Measurements from ENCODE around the gene CCDC88C. TPM values are rescaled to one million over a fixed set of nuclear protein-coding genes. Genes with fewer than 3 reads are reported as not detected.

The CCDC88C gene
- total and polyA plus RNA-seq, 3 donors from 2014 or later = 36.5 to 51.3 (median 47.4) TPM

DNA sequence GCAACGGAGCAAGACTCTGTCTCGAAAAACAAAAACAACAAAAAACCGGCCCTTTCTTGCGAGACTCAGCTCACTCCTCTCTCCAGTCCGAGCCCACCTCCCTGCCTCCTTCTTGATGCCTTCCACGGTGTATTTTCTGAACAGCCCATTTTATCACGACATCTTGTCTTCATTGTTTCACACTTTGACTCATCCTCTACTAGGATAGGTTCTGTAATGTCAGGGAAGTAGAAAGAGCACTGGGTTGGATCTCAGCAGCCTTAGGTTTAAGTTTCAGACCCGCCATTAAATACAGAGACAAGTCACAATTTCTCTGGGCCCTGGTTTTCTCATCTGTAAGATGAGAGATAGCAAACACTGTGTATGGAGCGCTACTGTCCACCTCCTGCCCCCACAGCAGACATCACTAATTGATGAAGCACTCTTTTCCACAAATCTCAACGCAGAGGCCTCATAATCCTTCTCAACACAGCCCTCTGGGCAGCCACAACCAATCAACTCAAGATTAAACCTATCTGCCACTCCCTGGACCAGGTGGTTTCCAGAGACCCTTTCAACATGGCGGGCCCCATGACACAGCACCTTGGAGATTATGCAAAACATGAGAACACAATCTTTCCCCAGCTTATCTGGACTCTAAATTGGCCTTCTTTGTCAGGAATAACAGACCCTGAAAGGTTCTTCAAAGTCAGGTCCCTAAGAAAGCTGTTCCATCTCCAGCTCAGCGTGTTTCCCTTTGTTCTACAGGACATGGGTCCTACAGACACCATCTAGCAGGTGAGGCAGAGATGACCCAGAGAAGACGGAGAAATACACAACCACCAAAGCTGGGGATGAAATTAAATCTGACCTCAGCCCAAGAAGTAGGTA, 35.6 kb downstream of the CCDC88C start:
- Histone ChIP-seq H3K4me1 (peaks cover 5% of the 10 kb centered on the region), H3K27ac (no peak overlapping the region), H3K27me3 (no peaks in the 10 kb centered on the region), H3K9me3 (no peaks in the 10 kb centered on the region), H3K36me3 (ENCODE audit: low read depth, missing control alignments) (no peaks in the 10 kb centered on the region), H3K4me3 (no peak overlapping the region)
- WGBS, 2 donors = 94 to 95% methylated on average over 13 of the region's 13 CpGs
- DNase-seq = no peak
- TF ChIP-seq POLR2A (IDR thresholded peaks at IDR 0.05) = no peak
- intact Hi-C loops (cut with DNase I; ENCODE audit: low total_unique reads) = no loop called here

DNA sequence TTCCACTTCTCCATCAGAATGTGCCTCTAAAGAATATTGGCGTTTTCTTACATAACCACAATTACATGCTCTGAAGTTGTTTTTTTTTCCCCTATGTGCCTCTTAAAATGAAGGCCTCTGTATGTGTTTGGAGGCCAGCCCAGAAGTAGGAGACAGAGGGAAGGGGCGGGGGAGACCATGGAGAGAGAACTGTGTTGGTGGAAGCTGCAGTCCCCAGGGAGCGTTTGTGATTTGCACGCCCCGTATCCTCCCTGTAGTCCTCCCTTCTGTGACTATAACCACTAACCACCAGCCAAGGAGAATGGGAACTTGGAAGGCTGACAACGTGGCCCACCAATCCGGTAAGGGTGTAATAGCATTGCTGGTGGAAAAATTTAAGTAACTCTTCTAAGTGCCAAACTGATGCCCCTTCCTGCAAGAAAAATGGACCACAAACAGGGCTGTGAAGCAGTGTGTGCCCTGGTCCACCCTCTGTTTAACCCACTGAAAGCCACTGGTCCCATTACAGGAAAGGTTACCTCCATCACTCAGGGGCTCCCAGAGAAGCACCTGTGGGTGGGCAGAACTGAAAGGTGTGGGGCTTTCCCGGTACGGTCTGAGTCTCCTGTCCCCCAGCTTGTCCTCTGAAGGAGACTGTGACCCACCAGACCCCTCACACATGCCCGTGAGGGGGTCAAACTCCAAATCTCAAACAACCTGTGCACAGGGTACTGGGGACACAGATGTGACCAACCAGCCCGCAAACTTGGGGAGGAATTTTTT, 36.8 kb downstream of the CCDC88C start:
- Histone ChIP-seq H3K36me3 (ENCODE audit: low read depth, missing control alignments) (no peaks in the 10 kb centered on the region), H3K4me1 (peaks cover 5% of the 10 kb centered on the region), H3K27ac (no peak overlapping the region), H3K27me3 (no peaks in the 10 kb centered on the region), H3K9me3 (no peaks in the 10 kb centered on the region), H3K4me3 (no peak overlapping the region)
- TF ChIP-seq, protein P1, sequence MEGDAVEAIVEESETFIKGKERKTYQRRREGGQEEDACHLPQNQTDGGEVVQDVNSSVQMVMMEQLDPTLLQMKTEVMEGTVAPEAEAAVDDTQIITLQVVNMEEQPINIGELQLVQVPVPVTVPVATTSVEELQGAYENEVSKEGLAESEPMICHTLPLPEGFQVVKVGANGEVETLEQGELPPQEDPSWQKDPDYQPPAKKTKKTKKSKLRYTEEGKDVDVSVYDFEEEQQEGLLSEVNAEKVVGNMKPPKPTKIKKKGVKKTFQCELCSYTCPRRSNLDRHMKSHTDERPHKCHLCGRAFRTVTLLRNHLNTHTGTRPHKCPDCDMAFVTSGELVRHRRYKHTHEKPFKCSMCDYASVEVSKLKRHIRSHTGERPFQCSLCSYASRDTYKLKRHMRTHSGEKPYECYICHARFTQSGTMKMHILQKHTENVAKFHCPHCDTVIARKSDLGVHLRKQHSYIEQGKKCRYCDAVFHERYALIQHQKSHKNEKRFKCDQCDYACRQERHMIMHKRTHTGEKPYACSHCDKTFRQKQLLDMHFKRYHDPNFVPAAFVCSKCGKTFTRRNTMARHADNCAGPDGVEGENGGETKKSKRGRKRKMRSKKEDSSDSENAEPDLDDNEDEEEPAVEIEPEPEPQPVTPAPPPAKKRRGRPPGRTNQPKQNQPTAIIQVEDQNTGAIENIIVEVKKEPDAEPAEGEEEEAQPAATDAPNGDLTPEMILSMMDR (IDR thresholded peaks at IDR 0.05) = no peak
- intact Hi-C loops (cut with DNase I; ENCODE audit: low total_unique reads) = no loop called here
- WGBS, 2 donors = 52 to 59% methylated on average over 11 of the region's 11 CpGs
- no peak for DNase-seq

DNA sequence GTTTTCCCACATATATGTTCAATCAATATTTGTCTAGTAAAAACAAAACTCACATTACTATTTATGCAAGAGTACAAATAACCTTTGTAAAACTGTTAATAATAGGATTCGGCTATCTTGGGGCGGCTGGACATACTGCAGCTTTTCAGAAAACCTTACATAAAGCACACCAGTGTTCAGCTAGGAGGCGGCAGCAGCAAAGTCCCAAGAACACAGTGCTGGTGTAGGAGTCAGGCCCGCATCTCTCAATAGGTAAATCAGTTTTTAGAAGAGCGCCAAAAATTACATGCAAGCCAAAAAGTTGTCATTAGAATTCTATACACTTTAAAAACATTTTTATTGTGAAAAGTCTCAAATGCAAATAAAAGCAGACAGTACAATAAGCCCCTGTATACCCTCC, 37.5 kb downstream of the CCDC88C start:
- peaks cover 5% of the 10 kb centered on the region for H3K4me1 ChIP-seq
- 80 to 91% methylated on average over 5 of the region's 5 CpGs for WGBS, 2 donors
- intact Hi-C loops (cut with DNase I; ENCODE audit: low total_unique reads) = no loop called here
- no peaks in the 10 kb centered on the region for H3K9me3 ChIP-seq
- TF ChIP-seq, protein P1 (IDR thresholded peaks at IDR 0.05) = no peak
- TF ChIP-seq POLR2A (IDR thresholded peaks at IDR 0.05) = no peak
- H3K27me3 ChIP-seq = no peaks in the 10 kb centered on the region
- H3K36me3 ChIP-seq (ENCODE audit: low read depth, missing control alignments) = no peaks in the 10 kb centered on the region
- no peak overlapping the region for H3K27ac ChIP-seq
- H3K4me3 ChIP-seq = no peak overlapping the region
- DNase-seq = no peak

DNA sequence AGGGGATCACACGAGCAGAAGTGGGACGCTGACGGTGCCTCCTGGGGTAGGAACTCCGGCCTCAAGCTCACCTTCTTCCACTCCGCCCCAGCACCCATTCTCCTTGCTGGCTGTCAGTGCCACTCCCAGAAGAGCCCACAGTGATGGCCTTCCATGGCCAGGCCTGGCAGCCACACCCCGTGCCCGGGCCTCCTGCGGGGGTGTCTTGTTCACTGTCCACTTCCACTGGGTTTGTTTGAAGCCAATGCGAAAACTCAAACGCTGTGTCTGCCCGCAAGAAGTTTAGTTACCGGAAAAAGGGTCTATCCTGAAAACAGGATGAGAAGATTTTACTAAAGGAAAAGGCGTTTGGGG, 38.1 kb downstream of the CCDC88C start:
- intact Hi-C loops (cut with DNase I; ENCODE audit: low total_unique reads) = no loop called here
- TF ChIP-seq, protein P1 (IDR thresholded peaks at IDR 0.05) = no peak
- TF ChIP-seq POLR2A (IDR thresholded peaks at IDR 0.05) = no peak
- Histone ChIP-seq H3K27ac (no peak overlapping the region), H3K9me3 (no peaks in the 10 kb centered on the region), H3K4me1 (peaks cover 7% of the 10 kb centered on the region), H3K4me3 (no peak overlapping the region), H3K36me3 (ENCODE audit: low read depth, missing control alignments) (no peaks in the 10 kb centered on the region), H3K27me3 (no peaks in the 10 kb centered on the region)
- 84 to 89% methylated on average over 13 of the region's 13 CpGs for WGBS, 2 donors
- DNase-seq = no peak

DNA sequence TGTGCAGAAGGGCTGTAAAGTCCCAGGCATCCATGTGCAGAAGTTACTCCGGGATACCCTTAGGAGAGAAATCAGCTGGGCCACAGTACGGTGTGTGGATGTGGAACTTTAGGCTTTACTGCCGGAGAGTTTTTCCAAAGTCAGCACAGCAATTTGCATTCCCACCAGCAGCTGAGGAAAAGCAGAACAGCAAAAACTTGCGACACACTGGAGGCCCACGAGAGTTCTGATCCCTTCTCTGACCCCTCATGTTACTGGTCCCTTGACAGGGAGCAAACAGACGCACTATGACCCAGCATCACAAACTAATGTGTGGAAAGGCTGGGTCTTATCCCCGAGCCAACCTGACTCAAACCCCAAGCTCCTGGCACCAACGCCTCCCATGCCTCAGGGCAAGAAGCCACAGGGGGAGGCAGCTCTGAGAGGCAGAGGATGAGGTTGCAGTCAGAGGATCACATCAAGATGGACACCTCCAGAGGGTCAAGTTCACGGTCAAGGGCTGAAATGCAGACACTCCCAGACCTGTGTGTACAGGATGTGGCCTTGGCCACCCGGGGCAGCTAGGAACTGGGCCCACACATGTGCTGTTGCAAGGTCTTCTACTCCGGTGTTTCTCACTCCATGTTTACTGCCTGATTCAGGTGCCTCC, 38.6 kb downstream of the CCDC88C start:
- Histone ChIP-seq H3K27me3 (no peaks in the 10 kb centered on the region), H3K36me3 (ENCODE audit: low read depth, missing control alignments) (no peaks in the 10 kb centered on the region), H3K4me1 (peaks cover 12% of the 10 kb centered on the region), H3K27ac (no peak overlapping the region), H3K4me3 (no peak overlapping the region), H3K9me3 (no peaks in the 10 kb centered on the region)
- TF ChIP-seq POLR2A (IDR thresholded peaks at IDR 0.05) = no peak
- TF ChIP-seq, protein P1 (IDR thresholded peaks at IDR 0.05) = no peak
- intact Hi-C loops (cut with DNase I; ENCODE audit: low total_unique reads) = no loop called here
- DNase-seq = no peak
- WGBS, 2 donors = 61 to 75% methylated on average over 7 to 11 of the region's 11 CpGs
